ENCODE measurements around the gene TUFT1. TPM values are rescaled to one million over a fixed set of nuclear protein-coding genes. Genes with fewer than 3 reads are reported as not detected.

The TUFT1 gene
- total and polyA plus RNA-seq, 10 of the 15 experiments (the other 5 are each of a cell fraction or from before 2014, with no cell fraction given): 0.08 to 4.3 (median 3.2) TPM

- ChIA-PET SMC1A (ENCODE audit: uncharacterized antibody, unreplicated experiment) (interaction anchor here (1.0 to 2.1 kb wide), 2 partner anchors 39 to 214 kb away, joined by 3 to 7 read pairs; no protein-coding TSS in a partner anchor), RAD21 (ENCODE audit: unreplicated experiment) (no interaction called here), CTCF (interaction anchor here (2.9 kb wide), 1 partner anchor 28 kb away, joined by 15 read pairs; no protein-coding TSS in a partner anchor), POLR2A (interaction anchor here (1.0 kb wide), 1 partner anchor 10 kb away, joined by 3 read pairs; no protein-coding TSS in a partner anchor)
- 56% methylated on average over 2 of the region's 2 CpGs for WGBS (ENCODE audit: insufficient coverage, insufficient replicate concordance, low lambda C conversion rate, missing lambda C conversion rate)
- no peak overlapping the region for H3K9ac ChIP-seq (ENCODE audit: control insufficient read depth, insufficient read depth, low read length)
- H2AFZ ChIP-seq (ENCODE audit: control insufficient read depth, low read depth, low read length): no peak overlapping the region
- FAIRE-seq (no peak), ATAC-seq (no peak), DNase-seq (ENCODE audit: low read depth, low spot score) (no peak)
- H3K27me3 ChIP-seq (replicated peaks in 1 of 2; ENCODE audit: control insufficient read depth in 2 of 2, insufficient read depth in 2 of 2, low read length in 1 of 2): no peaks in the 10 kb centered on the region
- intact Hi-C loops (cut with micrococcal nuclease; ENCODE audit: unreplicated experiment): no loop called here
- no peak overlapping the region for H3K4me3 ChIP-seq
- H3K9me3 ChIP-seq (replicated peaks; ENCODE audit: control insufficient read depth, insufficient read depth, low read length): no peaks in the 10 kb centered on the region
- H3K36me3 ChIP-seq (ENCODE audit: control insufficient read depth in 2 of 2, insufficient read depth in 2 of 2, low read length in 1 of 2): no peaks in the 10 kb centered on the region
- BruUV-seq (replicated peaks): no TSS peak
- H3K4me1 ChIP-seq (ENCODE audit: control insufficient read depth, insufficient read depth, low read length): peaks cover 19% of the 10 kb centered on the region
- no peaks in the 10 kb centered on the region for H4K20me1 ChIP-seq (ENCODE audit: control insufficient read depth, insufficient read depth)
- no peak overlapping the region for H3K27ac ChIP-seq (ENCODE audit: control insufficient read depth, insufficient read depth)
- H3K4me2 ChIP-seq (ENCODE audit: control insufficient read depth, insufficient read depth): 0 out of 2 replicates have a peak overlapping the region, but pooled peaks have one; percentile 2
- TF ChIP-seq PAX8 (IDR thresholded peaks at IDR 0.05): no peak
- no peak for TF ChIP-seq ZNF687 (IDR thresholded peaks at IDR 0.05)
- no peak for TF ChIP-seq ZBED1 (IDR thresholded peaks at IDR 0.05; ENCODE audit: borderline replicate concordance)
- no peak for TF ChIP-seq GABPA (IDR thresholded peaks at IDR 0.05; ENCODE audit: low read depth)
- TF ChIP-seq ETV6 (conservative IDR thresholded peaks at IDR 0.05 in 1 of 2, IDR thresholded peaks at IDR 0.05 in 1 of 2; ENCODE audit: borderline replicate concordance in 1 of 2, low read depth in 1 of 2): no peak
- TF ChIP-seq JUND (IDR thresholded peaks at IDR 0.05; ENCODE audit: low read depth, low read length): no peak
- no peak for TF ChIP-seq EZH2 (IDR thresholded peaks at IDR 0.05; ENCODE audit: borderline replicate concordance, control insufficient read depth, low read depth, low read length)
- no peak for TF ChIP-seq EGR1 (IDR thresholded peaks at IDR 0.05; ENCODE audit: borderline replicate concordance in 1 of 2, low read depth in 2 of 2, low read length in 2 of 2)
- TF ChIP-seq RAD21 (IDR thresholded peaks at IDR 0.05; ENCODE audit: insufficient read depth, low read depth, low read length): no peak
- TF ChIP-seq SKIL (IDR thresholded peaks at IDR 0.05; ENCODE audit: low read depth, poor library complexity, severe bottlenecking): no peak
- no peak for TF ChIP-seq GATAD2B (conservative IDR thresholded peaks at IDR 0.05; ENCODE audit: low read depth)
- peaks cover 9% of the 10 kb centered on the region for H3K79me2 ChIP-seq (ENCODE audit: control insufficient read depth, insufficient read depth, low read length)
- in situ Hi-C loops (cut with MboI): no loop called here
Observed at GRCh38 chr1:151621351-151621750, 81.2 kb downstream of the TUFT1 start.

Measured in GM12878 (cell line).